Endothelial cell of umbilical vein (primary cell): ENCODE data around the gene NDUFB10. TPM values are rescaled to one million over a fixed set of nuclear protein-coding genes. Genes with fewer than 3 reads are reported as not detected.

Source experiments
- Bru-seq: library from RNA; stranded (reverse); fragments of 400-500 nt; gene quantifications from one replicate; lab custom pipeline; 2021; lab: Mats Ljungman, UMichigan
- BruChase-seq, 2 experiments: library from RNA; stranded (reverse); fragments of 400-500 nt; gene quantifications; one replicate each; lab custom pipeline; 2021; lab: Mats Ljungman, UMichigan
- BruUV-seq: library from RNA; stranded (reverse); fragments of 400-500 nt; replicated peaks from 2 replicates; lab custom pipeline; 2021; lab: Mats Ljungman, UMichigan
- CTCF ChIA-PET: fragments of 300-600, 350-600 bp; sonication (Branson Sonifier 250); formaldehyde crosslinking; loops from one replicate; lab custom pipeline; 2021; ENCODE audit warnings: antibody characterized with exemption, inconsistent platforms; lab: Charles Lee
- POLR2A ChIA-PET: fragments of 300-600, 350-600 bp; sonication (Branson Sonifier 250); formaldehyde crosslinking; loops from one replicate; lab custom pipeline; 2021; ENCODE audit warnings: antibody characterized with exemption, inconsistent platforms; lab: Charles Lee
- DNase-seq: peaks from one replicate; pipeline ENCODE4 v3.0.0-alpha.2; 2011; ENCODE audit warnings: low read depth, low spot score
- FAIRE-seq: peaks from 2 replicates; lab custom pipeline; 2011; peaks lifted over from hg19 to GRCh38; lab: Jason Lieb, UNC
- H2AFZ ChIP-seq: 2 replicates; pipeline ENCODE4 v1.6.0; 2012; ENCODE audit warnings: low read depth, low read length, control low read depth, inconsistent platforms
- H3K27ac ChIP-seq: 2 replicates; pipeline ENCODE4 v1.5.1; 2011; ENCODE audit warnings: low read depth, mild to moderate bottlenecking, control low read depth, low read length, moderate library complexity; ENCODE audit not compliant: insufficient read depth
- H3K27me3 ChIP-seq, 2 experiments: 2 replicates each; pipeline versions ENCODE4 v1.6.0 to v1.6.1; 2011; ENCODE audit warnings: low read length in 2 of 2, mixed read lengths in 1 of 2; ENCODE audit not compliant: control insufficient read depth in 2 of 2, insufficient read depth in 2 of 2
- H3K36me3 ChIP-seq, 2 experiments: 2 replicates in 1 of 2; 3 replicates in 1 of 2; pipeline ENCODE4 v1.5.1; 2011; ENCODE audit warnings: low read length in 2 of 2, mild to moderate bottlenecking in 1 of 2, moderate library complexity in 1 of 2; ENCODE audit not compliant: control insufficient read depth in 2 of 2, insufficient read depth in 2 of 2; ENCODE audit errors: extremely low read depth in 1 of 2
- H3K4me1 ChIP-seq: 3 replicates; pipeline ENCODE4 v1.5.1; 2011; ENCODE audit warnings: mild to moderate bottlenecking, low read length; ENCODE audit not compliant: control insufficient read depth, insufficient read depth; ENCODE audit errors: extremely low read depth
- H3K4me2 ChIP-seq: 2 replicates; pipeline ENCODE4 v1.6.1; 2011; ENCODE audit warnings: low read length, control low read depth, mixed read lengths; ENCODE audit not compliant: insufficient read depth
- H3K4me3 ChIP-seq, 3 experiments: fragments of 200-600 bp in 1 of 3; sonication (generic), shearing (Covaris generic) in 1 of 3; replicated peaks in 1 of 3; 2 replicates each; pipeline ENCODE4 v1.5.1; 2011 to 2016; ENCODE audit warnings: control low read depth in 3 of 3, low read length in 3 of 3, mild to moderate bottlenecking in 2 of 3, inconsistent platforms in 1 of 3, low read depth in 1 of 3, moderate library complexity in 1 of 3; ENCODE audit not compliant: insufficient read depth in 1 of 3
- H3K79me2 ChIP-seq: 2 replicates; pipeline ENCODE4 v1.6.0; 2012; ENCODE audit warnings: low read length, inconsistent platforms; ENCODE audit not compliant: control insufficient read depth, insufficient read depth
- H3K9ac ChIP-seq: replicated peaks from 2 replicates; pipeline ENCODE3; 2011; ENCODE audit warnings: low read length, control low read depth; ENCODE audit not compliant: insufficient read depth; ENCODE audit errors: extremely low read depth
- H3K9me1 ChIP-seq: replicated peaks from 3 replicates; pipeline ENCODE4 v1.6.0; 2011; ENCODE audit warnings: mild to moderate bottlenecking, low read length; ENCODE audit not compliant: control insufficient read depth, insufficient read depth; ENCODE audit errors: extremely low read depth
- H3K9me3 ChIP-seq: replicated peaks from 2 replicates; pipeline ENCODE4 v1.5.1; 2012; ENCODE audit warnings: low read length, inconsistent platforms; ENCODE audit not compliant: control insufficient read depth, insufficient read depth
- H4K20me1 ChIP-seq: replicated peaks from 2 replicates; pipeline ENCODE3; 2011; ENCODE audit warnings: mild to moderate bottlenecking, low read length; ENCODE audit not compliant: control insufficient read depth, insufficient read depth; ENCODE audit errors: extremely low read depth
- CTCF ChIP-seq, 2 donors: IDR thresholded peaks; 1 replicate in 1 of 2; 2 replicates in 1 of 2; pipeline ENCODE4 v1.5.1; 2011; ENCODE audit warnings: low read length in 2 of 2, mild to moderate bottlenecking in 2 of 2, moderate library complexity in 2 of 2, control low read depth in 1 of 2, inconsistent platforms in 1 of 2, low read depth in 1 of 2; ENCODE audit not compliant: insufficient read depth in 1 of 2; ENCODE audit errors: extremely low read depth in 1 of 2
- EZH2 ChIP-seq: IDR thresholded peaks from 2 replicates; pipeline ENCODE4 v1.6.1; 2012; ENCODE audit warnings: borderline replicate concordance, low read depth, mild to moderate bottlenecking, moderate library complexity, low read length, inconsistent platforms; ENCODE audit not compliant: severe bottlenecking
- FOS ChIP-seq: IDR thresholded peaks from 2 replicates; pipeline ENCODE4 v1.6.1; 2011; ENCODE audit warnings: mild to moderate bottlenecking, low read length, moderate library complexity, borderline replicate concordance; ENCODE audit not compliant: insufficient read depth
- GATA2 ChIP-seq: IDR thresholded peaks from 2 replicates; pipeline ENCODE4 v1.7.0; 2011; ENCODE audit warnings: low read depth, mild to moderate bottlenecking, moderate library complexity, mixed read lengths, low read length; ENCODE audit not compliant: insufficient read length, insufficient read depth
- JUN ChIP-seq: IDR thresholded peaks from 2 replicates; pipeline ENCODE4 v1.6.1; 2011; ENCODE audit warnings: borderline replicate concordance, low read depth; ENCODE audit not compliant: insufficient read length, insufficient read depth
- MAX ChIP-seq: IDR thresholded peaks from 2 replicates; pipeline ENCODE4 v1.6.1; 2011; ENCODE audit not compliant: insufficient read depth, insufficient read length
- MYC ChIP-seq: IDR thresholded peaks from one replicate; pipeline ENCODE4 v1.6.1; 2011; ENCODE audit warnings: mild to moderate bottlenecking, low read depth, low read length
- POLR2A ChIP-seq: IDR thresholded peaks from 2 replicates; pipeline ENCODE4 v1.6.1; 2012; ENCODE audit warnings: low read depth, mild to moderate bottlenecking, control low read depth, low read length
- POLR2AphosphoS5 ChIP-seq: IDR thresholded peaks from 2 replicates; pipeline ENCODE4 v1.6.1; 2012; ENCODE audit warnings: low read depth, mild to moderate bottlenecking, control low read depth, low read length, moderate library complexity; ENCODE audit not compliant: insufficient read depth
- dilution Hi-C: fragments of 300-500 bp; cut with MboI; formaldehyde crosslinking; loops from one replicate; pipeline ENCODE4 v1.15.0; 2019; ENCODE audit warnings: low sequenced_read_pairs; ENCODE audit not compliant: extremely low pct_ligation_motif_present
- intact Hi-C: fragments of 100-400 bp; cut with micrococcal nuclease; formaldehyde crosslinking; loops from one replicate; pipeline ENCODE4 v1.10.0; 2022
- long read RNA-seq: library from polyadenylated mRNA; stranded (forward); transcript quantifications from one replicate; pipeline ENCODE4 v2.0.0, GENCODE V29; 2021
- polyA minus RNA-seq, 3 experiments: library from RNA; depleted of rRNA, polyadenylated mRNA; stranded (reverse); fragments of >200 nt; gene quantifications; 1 replicate in 1 of 3; 2 replicates in 2 of 3; pipeline ENCODE4 v1.2.3, GENCODE V29; 2011
- polyA plus RNA-seq, 4 experiments: library from polyadenylated mRNA; depleted of rRNA in 3 of 4; stranded (reverse) in 3 of 4; unstranded in 1 of 4; fragments of >200 nt; gene quantifications; 2 replicates each; pipeline versions ENCODE4 v1.2.1 to v1.2.3, GENCODE V29; 2011 to 2012; ENCODE audit warnings: missing spikeins in 1 of 4
- total RNA-seq: library from RNA; stranded (reverse); gene quantifications from 2 replicates; pipeline ENCODE4 v1.2.3, GENCODE V29; 2021

The NDUFB10 gene
- total RNA-seq = 124 and 144 TPM in 2 replicates
- polyA plus RNA-seq = 167 and 192 TPM in 2 replicates
- 174 and 195 TPM in 2 replicates for polyA plus RNA-seq (2011; cell fraction: cytosol; rRNA removed)
- 52.2 and 65.4 TPM in 2 replicates for polyA plus RNA-seq (2011; cell fraction: nucleus; rRNA removed)
- polyA plus RNA-seq (2012) = 171 and 179 TPM in 2 replicates
- polyA minus RNA-seq = 78.1 and 86.3 TPM in 2 replicates
- 204 TPM for polyA minus RNA-seq (2011; cell fraction: cytosol; rRNA and poly(A)+ RNA removed)
- 15.7 and 31.7 TPM in 2 replicates for polyA minus RNA-seq (2011; cell fraction: nucleus; rRNA and poly(A)+ RNA removed)
- Bru-seq, nascent RNA = percentile 68 among the genes with signal in this experiment
- percentile 89 among the genes with signal in this experiment for BruChase-seq, experiment 1, labeled RNA remaining after a 6-hour chase
- percentile 71 among the genes with signal in this experiment for BruChase-seq, experiment 2, labeled RNA remaining after a 2-hour chase
- long read RNA-seq, transcript NDUFB10-204 (4 exons, 628 nt) = minor isoform, 6 of 366 reads
- long read RNA-seq, transcript NDUFB10-201 (4 exons, 705 nt) = major isoform, 330 of 366 reads
- long read RNA-seq, partial matches to known transcripts = 16 of 366 reads
- long read RNA-seq, other reads (novel, unspliced or antisense) = 8 of 366 reads

GRCh38 chr16:1959269-1960039 lies at the start of gene NDUFB10:
Gene NDUFB10, plus strand, starts transcription at chr16:1959538. Its CDS starts 87 bp downstream, at chr16:1959625.
- ChIA-PET POLR2A (interaction anchor here (0.8 kb wide), 1 partner anchor 133 kb away, joined by 5 read pairs; the partner anchor contains the start of genes FAHD1 and HAGH), CTCF (no interaction called here)
- TF ChIP-seq MAX (no peak), CTCF (IDR thresholded peaks at IDR 0.05; ENCODE audit: extremely low read depth in 1 of 2, insufficient read depth in 1 of 2, low read depth in 1 of 2, low read length in 2 of 2) (peak; percentile 82 to 87), JUN (no peak), MYC (no peak), EZH2 (no peak), FOS (no peak), POLR2AphosphoS5 (peak; percentile 98), POLR2A (peak; percentile 95), GATA2 (no peak)
- dilution Hi-C loops (no loop called here), intact Hi-C loops (loop anchor here (1.0 kb wide), 1 partner anchor 16 kb away; the partner anchor contains the start of gene MSRB1)
- Histone ChIP-seq H3K4me2 (peak within 1 kb of the TSS; percentile 76), H3K27ac (peak within 1 kb of the TSS; percentile 6), H3K27me3 (no peaks in the 10 kb centered on the region), H3K4me3 (peak within 1 kb of the TSS; percentile 63 to 76 (median 72)), H3K9me1 (no peaks in the 10 kb centered on the region), H3K9ac (peak within 1 kb of the TSS; percentile 73), H2AFZ (peak within 1 kb of the TSS; percentile 75), H4K20me1 (no peaks in the 10 kb centered on the region), H3K4me1 (peaks cover 19% of the 10 kb centered on the region), H3K36me3 (peaks cover 8 to 17% of the 10 kb centered on the region in 2 experiments), H3K79me2 (peaks cover 38% of the 10 kb centered on the region), H3K9me3 (no peaks in the 10 kb centered on the region)
- FAIRE-seq (peak; percentile 93), DNase-seq (peak; percentile 88)
- BruUV-seq = no TSS peak
